ENCODE results near the gene FAM76B.

GRCh38 chr11:95767498-95767897 is 22.1 kb downstream of the FAM76B start:
- no peak for TF ChIP-seq CTCF (optimal IDR thresholded peaks at IDR 0.05 in 1 of 3, IDR thresholded peaks at IDR 0.05 in 1 of 3, conservative IDR thresholded peaks at IDR 0.05 in 1 of 3; ENCODE audit: extremely low read depth in 1 of 3, insufficient read depth in 2 of 3, low read length in 3 of 3)
- no peak for TF ChIP-seq EZH2 (IDR thresholded peaks at IDR 0.05; ENCODE audit: low read length)

Measured in keratinocyte (primary cell).